Activated T-cell treated with anti-CD3 and anti-CD28 coated beads, Interleukin-2, amount 50 U/mL, for 1 hour (primary cell): ENCODE results near the gene PTPRU.

ENCODE experiments used
- DNase-seq: peaks from one replicate; pipeline ENCODE4 v3.0.0-alpha.2; 2020

The PTPRU gene

DNA sequence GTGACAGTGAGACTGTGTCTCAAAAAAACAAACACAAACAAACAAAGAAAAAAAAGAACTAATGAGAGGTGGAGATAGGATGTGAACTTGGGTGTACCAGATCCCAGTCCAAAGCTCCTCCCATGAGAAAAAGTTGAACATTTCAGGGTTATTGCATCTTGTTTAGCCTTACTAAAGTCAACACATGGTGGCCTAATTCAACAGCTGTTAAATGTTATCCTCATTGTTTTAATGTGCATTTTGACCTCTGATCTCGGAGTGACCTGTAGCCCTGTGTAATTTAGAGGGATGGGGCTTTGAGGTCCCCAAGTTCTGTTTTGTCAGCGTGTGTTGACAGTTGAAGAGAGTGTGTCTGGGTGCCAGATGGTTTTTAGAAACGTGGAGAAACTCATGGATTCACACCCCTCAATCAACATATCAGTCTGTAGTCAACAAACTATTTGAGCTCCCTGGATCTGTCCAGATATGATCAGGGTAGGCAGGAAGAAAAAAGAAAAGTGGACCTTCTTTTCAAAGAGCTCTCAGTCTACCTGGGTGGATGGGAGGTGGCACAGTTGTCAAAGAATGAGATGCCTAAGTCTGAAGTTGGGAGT lies 34.7 kb downstream of the PTPRU start:
- DNase-seq, result no peak

- no peak for DNase-seq
Observed at GRCh38 chr1:29271724-29272123, 35.4 kb downstream of the PTPRU start.

DNA sequence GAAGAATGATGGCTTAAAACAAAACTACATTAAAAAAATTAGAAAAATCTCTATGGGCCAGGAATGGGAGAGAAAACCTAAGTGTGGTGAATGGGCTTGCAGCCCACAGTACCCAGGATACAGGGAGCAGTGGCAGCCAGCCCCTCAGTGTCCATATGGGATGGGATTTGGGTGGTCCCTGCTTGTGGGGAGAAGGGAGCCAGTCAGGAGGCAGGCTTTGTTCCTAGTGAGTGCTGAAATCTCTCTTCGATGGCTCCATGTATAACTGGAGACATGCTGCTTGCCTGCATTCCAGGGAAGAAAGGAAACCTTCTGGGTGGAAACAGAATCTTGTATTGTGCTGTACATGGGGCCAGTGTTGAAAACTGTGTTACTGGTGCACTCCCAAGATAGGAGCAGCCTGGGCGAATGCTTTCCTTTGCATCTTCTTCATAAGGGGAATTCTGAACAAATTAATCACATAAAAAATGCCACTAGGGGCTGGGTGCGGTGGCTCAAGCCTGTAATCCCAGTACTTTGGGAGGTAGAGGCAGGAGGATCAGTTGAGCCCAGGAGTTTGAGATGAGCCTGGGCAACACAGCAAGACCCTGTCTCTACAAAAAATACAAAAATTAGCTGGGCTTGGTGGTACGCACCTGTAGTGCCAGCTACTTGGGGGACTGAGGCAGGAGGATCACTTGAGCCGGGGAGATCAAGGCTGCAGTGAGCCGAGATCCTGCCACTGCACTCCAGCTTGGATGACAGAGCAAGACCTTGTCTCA lies 36.0 kb downstream of the PTPRU start:
- DNase-seq, result no peak

DNA sequence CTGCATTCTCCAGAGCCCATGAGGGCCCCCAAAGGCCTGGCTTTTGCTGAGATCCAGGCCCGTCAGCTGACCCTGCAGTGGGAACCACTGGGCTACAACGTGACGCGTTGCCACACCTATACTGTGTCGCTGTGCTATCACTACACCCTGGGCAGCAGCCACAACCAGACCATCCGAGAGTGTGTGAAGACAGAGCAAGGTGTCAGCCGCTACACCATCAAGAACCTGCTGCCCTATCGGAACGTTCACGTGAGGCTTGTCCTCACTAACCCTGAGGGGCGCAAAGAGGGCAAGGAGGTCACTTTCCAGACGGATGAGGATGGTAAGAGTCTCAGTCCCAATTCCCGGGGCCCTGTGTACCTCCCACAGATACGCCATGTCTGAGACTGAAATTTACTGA lies 39.1 kb downstream of the PTPRU start:
- no peak for DNase-seq

GRCh38 chr1:29278124-29278523 lies 41.8 kb downstream of the PTPRU start:
- no peak for DNase-seq

DNA sequence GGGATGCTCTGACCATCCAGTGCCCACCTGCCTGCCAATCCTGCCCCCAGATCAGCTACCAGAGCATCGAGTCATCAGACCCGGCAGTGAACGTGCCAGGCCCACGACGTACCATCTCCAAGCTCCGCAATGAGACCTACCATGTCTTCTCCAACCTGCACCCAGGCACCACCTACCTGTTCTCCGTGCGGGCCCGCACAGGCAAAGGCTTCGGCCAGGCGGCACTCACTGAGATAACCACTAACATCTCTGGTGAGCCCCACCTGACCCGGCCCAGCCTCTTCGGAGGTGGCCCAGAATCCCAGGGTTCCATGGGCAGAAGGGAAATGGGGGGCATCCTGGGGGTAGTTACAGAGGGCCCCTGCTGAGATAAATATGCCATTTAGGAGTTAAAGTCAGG lies 43.1 kb downstream of the PTPRU start:
- no peak for DNase-seq

GRCh38 chr1:29279951-29280391 lies 43.6 kb downstream of the PTPRU start:
- no peak for DNase-seq

GRCh38 chr1:29280409-29281131 lies 44.2 kb downstream of the PTPRU start:
- no peak for DNase-seq

DNA sequence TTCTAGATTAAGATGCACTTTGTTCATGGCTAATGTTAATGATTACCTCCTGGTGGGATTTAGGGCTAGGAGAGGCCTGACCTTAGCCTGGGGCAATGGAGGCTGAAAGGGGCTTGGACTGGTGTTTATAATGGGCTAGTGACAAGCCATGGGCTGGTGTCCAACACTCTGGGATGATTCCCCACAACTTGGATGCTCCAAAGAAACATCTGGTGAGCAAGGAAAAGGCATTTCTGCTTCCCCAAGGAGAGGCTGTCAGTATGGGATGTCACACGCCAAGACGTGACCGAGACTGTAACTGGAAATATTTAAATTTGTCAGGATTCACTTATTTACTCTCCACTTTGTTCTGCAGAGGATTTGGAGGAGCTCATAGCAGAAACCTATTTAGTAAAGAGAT lies 45.2 kb downstream of the PTPRU start:
- no peak for DNase-seq

DNA sequence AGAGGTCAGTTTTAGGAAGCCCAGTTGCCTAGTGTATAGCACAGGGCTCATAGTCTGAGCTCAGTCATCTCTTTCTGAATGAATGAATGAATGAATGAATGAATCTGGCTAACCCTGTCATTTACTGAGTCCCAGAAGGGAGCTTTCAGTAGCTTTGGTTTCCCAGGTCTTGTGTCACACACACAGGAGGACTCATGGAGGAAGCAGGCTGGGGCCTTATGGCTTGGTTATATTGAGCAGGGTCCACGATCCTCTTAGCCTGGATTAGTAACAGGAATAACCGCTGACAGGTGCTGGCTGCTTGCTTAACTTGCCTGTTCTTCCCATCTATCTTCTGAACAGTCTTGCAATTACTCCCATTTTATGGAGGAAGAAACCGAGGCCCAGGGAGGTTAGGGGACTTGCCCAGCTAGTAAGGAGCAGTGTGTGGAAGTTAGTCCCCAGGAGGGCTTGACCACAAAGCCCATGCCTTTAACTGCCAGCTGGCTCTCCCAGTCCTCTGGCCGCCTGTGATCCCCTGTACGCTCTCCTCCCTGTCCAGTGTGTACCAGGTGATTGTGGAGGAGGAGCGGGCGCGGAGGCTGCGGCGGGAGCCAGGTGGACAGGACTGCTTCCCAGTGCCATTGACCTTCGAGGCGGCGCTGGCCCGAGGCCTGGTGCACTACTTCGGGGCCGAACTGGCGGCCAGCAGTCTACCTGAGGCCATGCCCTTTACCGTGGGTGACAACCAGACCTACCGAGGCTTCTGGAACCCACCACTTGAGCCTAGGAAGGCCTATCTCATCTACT lies 46.0 kb downstream of the PTPRU start:
- no peak for DNase-seq

- DNase-seq, result no peak
Observed at GRCh38 chr1:29282924-29283803, 46.8 kb downstream of the PTPRU start.

DNA sequence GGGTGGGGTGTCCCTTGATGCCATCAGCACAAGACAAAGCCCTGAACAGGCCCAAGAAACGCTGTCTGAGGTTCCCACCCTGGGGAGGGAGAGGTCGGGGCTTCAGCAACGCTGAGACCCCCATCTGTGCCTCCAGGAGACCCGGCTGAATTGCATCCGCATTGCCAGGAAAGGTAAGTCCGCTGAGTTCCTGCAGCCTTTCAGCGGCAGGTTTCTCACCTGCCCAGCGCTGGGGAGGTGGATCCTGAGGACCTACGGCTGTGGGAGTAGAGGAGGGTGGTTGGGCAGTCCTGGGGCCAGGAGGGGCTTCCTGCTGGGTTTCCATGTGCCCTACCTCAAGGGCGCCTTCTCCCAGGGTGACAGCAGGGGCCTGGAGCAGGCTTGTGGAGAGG lies 47.5 kb downstream of the PTPRU start:
- no peak for DNase-seq

GRCh38 chr1:29284286-29284960 lies 48.1 kb downstream of the PTPRU start:
- no peak for DNase-seq

- no peak for DNase-seq
Observed at GRCh38 chr1:29284961-29285560, 48.7 kb downstream of the PTPRU start.

DNA sequence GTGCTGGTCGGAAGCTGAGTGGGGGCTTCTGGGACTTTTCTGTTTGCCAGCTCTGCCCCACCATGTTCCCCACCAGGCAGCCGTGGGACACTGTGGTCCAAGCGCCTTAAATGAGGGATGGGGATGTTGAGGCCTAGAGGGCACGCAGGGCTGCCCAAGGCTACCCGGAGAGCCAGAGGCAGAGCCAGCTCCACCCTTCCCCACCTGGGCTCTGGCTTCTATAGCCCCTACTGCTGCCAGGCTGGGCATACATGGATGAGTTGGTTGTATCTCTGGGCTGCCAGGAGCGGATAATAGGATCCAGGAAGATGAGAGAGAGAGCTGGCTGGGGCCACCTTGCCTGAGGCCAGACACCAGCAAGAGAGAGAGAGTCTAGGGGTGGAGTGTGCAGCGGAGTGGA lies 49.4 kb downstream of the PTPRU start:
- no peak for DNase-seq

DNA sequence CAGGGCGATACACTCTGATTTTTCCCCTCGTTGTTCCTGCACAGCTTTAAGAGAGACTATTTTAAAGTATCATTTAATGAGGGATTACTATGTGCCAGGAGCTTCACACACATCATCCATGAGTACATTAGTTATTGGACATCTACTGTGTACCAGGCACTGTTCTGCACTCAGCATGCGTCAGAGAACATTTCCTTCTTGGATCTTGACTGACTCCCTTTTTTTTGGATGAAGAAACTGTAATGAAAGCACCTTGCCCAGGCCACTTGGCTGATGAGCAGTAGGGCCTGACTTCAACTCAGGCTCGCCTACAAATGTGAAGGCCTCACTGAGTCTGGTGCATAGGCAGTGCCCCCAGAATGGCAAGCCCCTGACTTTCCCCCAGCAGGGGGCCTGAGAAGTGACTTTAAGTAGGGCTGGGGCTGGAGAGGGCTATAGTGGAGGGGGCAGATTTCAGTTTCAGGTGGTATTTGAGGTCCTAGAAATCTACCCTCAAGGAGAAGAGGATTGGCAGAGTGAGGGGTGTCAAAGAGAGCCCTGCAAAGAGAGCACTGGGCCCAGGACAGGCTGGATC lies 50.0 kb downstream of the PTPRU start:
- DNase-seq, result no peak

DNA sequence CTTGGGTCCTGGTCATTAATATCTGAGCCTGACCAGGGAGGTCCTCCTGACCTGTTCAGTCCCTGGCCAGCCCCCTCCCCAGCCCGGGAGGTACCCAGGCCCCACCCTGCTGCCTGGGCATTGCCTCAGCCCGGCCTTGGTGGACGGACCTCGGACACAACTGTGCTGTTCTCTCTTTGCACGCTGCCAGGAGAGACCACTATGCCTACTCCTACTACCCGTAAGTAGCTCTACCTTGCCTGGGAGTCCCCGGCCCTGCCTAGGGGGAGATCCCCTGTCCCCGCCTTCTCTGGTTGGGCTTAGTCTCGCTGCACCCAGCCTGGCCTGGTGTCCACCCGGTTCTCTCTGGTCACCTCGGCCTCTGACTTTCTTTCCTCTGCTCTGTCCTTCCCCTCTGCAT lies 53.2 kb downstream of the PTPRU start:
- no peak for DNase-seq

DNA sequence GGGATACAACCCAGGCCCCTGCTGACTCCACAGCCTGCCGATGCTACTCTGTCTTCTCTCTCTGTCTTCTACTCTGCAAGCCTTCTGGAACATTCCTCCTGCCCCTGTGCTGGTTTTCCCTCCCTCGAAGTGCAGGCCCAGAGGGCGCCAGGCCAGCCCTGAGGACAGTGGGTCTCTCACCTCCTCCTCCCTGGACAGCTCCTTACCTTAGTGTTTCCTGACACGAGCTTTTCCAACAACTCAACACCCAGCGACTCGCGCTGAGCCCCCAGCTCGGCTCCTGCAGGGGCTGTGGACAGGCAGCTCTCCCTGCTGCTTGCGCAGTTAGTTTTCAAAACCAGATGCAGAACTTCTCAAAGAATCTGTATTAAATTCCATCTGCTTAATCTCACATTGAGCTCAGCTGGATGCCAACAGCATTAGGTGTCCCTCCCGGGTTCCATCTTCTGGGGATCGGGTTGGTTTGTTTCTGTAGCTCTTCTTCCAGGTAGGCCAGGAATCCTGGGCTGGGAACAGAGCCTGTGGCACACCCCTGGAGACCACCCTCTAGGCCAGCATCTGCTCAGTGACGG lies 54.2 kb downstream of the PTPRU start:
- DNase-seq, result no peak

- no peak for DNase-seq
Observed at GRCh38 chr1:29291756-29292155, 55.4 kb downstream of the PTPRU start.

- no peak for DNase-seq
Observed at GRCh38 chr1:29292344-29292743, 56.0 kb downstream of the PTPRU start.

DNA sequence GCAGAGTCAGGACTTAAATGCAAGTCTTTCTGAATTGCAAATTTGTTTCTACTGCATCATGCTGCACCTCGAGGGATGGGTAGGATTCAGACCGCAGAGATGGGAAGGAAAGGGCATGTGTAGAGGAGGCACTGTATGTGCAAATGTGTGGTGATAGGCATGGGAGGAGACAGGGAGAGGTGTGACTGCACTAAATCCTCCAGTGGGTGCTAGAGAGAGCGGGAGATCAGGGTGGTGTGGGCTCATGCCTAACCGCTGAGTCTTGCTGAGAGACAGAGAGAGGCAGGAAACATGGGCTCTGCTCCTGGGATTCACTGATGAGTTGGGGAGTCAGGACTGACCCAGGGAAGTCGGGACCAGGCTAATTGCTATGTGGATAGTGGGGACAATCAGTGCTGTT lies 61.1 kb downstream of the PTPRU start:
- DNase-seq, result no peak
